Uterus (tissue), 2 donors: ENCODE measurements around the gene RCN1.

Experiments used
- POLR2A ChIP-seq, 2 donors: fragments of 450-650 bp; IDR thresholded peaks; one replicate each; pipeline ENCODE4 v1.6.1; 2016; ENCODE audit warnings: antibody characterized with exemption in 2 of 2, mild to moderate bottlenecking in 1 of 2, moderate library complexity in 1 of 2
- TF ChIP-seq, protein P1 (sequence below), 4 experiments: fragments of 200-600 bp in 2 of 4; fragments of 450-650 bp in 2 of 4; sonication (generic) in 2 of 4; IDR thresholded peaks; one replicate each; pipeline ENCODE4 v1.5.1; 2016 to 2019; ENCODE audit warnings: antibody characterized with exemption in 4 of 4, mild to moderate bottlenecking in 2 of 4, moderate library complexity in 1 of 4

DNA sequence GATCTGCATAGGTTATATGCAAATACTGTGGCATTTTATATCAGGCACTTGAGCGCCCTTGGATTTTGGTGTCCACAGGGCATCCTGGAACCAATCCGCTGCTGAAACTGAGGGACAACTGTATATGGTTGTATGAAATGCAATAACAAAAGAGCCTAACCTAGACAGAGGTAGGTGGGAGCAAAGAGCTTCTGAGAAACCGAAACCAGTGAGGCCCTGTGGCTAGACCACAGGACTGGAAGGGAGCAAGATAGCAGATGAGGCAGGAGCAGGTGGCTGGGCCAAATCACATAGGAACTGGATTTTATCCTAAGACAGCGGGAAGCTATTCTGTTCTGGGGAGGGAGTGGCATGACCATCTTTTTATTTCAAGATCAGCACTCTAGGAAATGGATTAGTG lies 30.1 kb downstream of the RCN1 start:
- TF ChIP-seq, protein P1, sequence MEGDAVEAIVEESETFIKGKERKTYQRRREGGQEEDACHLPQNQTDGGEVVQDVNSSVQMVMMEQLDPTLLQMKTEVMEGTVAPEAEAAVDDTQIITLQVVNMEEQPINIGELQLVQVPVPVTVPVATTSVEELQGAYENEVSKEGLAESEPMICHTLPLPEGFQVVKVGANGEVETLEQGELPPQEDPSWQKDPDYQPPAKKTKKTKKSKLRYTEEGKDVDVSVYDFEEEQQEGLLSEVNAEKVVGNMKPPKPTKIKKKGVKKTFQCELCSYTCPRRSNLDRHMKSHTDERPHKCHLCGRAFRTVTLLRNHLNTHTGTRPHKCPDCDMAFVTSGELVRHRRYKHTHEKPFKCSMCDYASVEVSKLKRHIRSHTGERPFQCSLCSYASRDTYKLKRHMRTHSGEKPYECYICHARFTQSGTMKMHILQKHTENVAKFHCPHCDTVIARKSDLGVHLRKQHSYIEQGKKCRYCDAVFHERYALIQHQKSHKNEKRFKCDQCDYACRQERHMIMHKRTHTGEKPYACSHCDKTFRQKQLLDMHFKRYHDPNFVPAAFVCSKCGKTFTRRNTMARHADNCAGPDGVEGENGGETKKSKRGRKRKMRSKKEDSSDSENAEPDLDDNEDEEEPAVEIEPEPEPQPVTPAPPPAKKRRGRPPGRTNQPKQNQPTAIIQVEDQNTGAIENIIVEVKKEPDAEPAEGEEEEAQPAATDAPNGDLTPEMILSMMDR (IDR thresholded peaks at IDR 0.05): no peak
- no peak for TF ChIP-seq POLR2A (IDR thresholded peaks at IDR 0.05)
